Measurements from ENCODE around the gene C22orf42. TPM values are rescaled to one million over a fixed set of nuclear protein-coding genes. Genes with fewer than 3 reads are reported as not detected.

C22orf42 gene
- total and polyA plus RNA-seq, 2 donors (not counting 1 experiment from before 2014, with no cell fraction given) = not detected

DNA sequence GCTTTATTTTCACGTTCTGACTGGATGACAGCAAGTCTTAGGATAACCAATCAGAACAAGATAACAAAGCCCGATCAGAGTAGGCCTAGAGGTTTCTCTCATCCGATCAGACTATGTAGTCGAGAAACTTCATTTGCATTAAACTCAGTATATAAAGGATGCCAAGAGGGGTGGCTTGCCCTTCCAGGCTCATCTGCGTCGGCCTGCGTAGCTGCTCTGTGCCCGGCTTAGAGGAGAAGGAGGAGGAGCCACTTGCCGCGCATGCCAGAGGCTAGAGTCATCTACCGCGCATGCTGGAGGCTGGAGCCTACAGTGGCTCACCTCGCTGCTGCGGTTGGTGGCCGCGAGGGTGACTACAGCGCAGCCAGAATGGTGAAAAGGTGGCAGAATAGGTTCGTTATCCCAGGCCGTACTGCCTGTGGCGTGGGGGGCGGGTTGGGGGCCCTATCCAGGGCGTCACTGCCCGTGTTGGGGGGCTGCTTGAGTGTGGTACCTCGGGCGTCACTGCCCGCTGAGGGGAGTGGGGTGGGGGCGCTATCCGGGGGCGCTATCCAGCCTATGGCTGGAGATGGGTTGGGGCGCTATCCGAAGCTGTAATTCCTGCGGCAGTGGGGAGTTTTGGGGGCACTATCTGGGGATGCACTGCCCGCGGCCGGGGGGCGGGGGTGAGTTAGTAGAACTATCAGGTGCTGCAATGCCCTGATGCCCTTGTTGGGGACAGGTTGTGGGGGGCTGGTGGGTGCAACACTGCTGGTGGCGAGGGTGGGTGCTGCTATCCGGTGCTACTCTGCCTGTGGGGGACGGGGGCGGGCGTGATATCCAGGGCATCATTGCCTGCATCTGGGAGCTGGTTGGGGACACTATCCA, 46.0 kb upstream of the C22orf42 start, which contains the start of gene RFPL2:
Gene RFPL2, minus strand, starts transcription at position 218 of the 867 bp plus-strand sequence. CDS start 2,622 bp downstream, outside the sequence.
- H3K9ac ChIP-seq (ENCODE audit: insufficient read depth, low read length) = no peak within 1 kb of the TSS
- no peak within 1 kb of the TSS for H2AFZ ChIP-seq (ENCODE audit: low read length)
- DNase-seq (ENCODE audit: low read depth in 2 of 2) = peak in 1 of 2 donors; percentile 27

DNA sequence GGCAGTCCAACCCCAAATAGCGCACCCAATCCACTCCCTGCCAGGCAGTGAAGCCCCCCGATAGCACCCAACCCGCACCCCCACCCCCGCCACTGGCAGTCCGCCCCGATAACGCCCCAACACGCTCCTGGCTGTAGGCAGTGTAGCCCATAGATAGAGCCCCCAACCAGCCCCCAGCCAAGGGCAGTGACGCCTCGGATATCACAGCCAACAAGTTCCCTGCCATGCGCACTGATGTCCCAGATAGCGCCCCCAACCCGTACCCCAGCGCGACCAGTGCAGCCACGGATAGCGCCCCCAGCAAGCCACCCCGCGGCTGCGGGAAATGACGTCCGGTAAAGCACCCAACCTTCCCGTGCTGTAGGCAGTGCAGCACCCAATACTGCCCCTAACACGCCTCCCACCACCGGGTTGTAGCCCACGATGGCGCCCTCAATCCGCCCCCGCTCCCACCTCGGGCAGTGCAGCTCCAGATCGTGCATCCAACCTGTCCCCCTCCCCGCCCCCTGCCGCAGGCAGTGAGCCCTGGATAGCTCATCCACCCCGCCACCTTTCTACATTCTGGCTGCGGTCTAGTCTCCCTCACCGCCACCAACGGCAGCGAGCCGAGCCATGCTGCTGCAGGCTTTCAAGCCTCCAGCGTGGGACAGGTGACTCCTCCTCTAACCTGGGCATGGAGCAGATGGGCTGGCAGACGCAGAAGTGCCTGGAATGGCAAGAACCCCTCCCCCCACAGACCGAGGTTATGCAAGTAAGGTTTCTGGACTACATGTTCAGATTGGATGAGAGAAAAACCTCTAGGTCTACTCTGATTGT, 45.1 kb upstream of the C22orf42 start:
- Histone ChIP-seq H3K4me2 (ENCODE audit: extremely low read depth, insufficient read depth, low read length) (no peak overlapping the region), H3K27me3 (ENCODE audit: control insufficient read depth, insufficient read depth, low read length) (peaks cover 4% of the 10 kb centered on the region), H3K9me3 (ENCODE audit: control insufficient read depth, insufficient read depth, low read depth, low read length) (no peaks in the 10 kb centered on the region), H3K4me3 (replicated peaks in 1 of 4; ENCODE audit: control extremely low read depth in 1 of 4, insufficient read depth in 1 of 4, low read depth in 3 of 4, low read length in 4 of 4) (no peak overlapping the region), H3K27ac (ENCODE audit: insufficient read depth, low read length) (no peak overlapping the region), H4K20me1 (ENCODE audit: control insufficient read depth, extremely low read depth, insufficient read depth, low read length) (no peaks in the 10 kb centered on the region), H3K79me2 (ENCODE audit: control insufficient read depth, insufficient read depth, low read length) (no peaks in the 10 kb centered on the region), H3K4me1 (ENCODE audit: control insufficient read depth, extremely low read depth, insufficient read depth, low read length) (no peaks in the 10 kb centered on the region), H3K36me3 (ENCODE audit: control insufficient read depth, insufficient read depth, low read length) (no peaks in the 10 kb centered on the region), H2AFZ (ENCODE audit: low read length) (no peak overlapping the region), H3K9ac (ENCODE audit: insufficient read depth, low read length) (no peak overlapping the region)
- no peak for DNase-seq (ENCODE audit: low read depth in 2 of 2)
- TF ChIP-seq, protein P1, sequence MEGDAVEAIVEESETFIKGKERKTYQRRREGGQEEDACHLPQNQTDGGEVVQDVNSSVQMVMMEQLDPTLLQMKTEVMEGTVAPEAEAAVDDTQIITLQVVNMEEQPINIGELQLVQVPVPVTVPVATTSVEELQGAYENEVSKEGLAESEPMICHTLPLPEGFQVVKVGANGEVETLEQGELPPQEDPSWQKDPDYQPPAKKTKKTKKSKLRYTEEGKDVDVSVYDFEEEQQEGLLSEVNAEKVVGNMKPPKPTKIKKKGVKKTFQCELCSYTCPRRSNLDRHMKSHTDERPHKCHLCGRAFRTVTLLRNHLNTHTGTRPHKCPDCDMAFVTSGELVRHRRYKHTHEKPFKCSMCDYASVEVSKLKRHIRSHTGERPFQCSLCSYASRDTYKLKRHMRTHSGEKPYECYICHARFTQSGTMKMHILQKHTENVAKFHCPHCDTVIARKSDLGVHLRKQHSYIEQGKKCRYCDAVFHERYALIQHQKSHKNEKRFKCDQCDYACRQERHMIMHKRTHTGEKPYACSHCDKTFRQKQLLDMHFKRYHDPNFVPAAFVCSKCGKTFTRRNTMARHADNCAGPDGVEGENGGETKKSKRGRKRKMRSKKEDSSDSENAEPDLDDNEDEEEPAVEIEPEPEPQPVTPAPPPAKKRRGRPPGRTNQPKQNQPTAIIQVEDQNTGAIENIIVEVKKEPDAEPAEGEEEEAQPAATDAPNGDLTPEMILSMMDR (conservative IDR thresholded peaks at IDR 0.05 in 1 of 2, IDR thresholded peaks at IDR 0.05 in 1 of 2; ENCODE audit: low read depth in 1 of 2, low read length in 2 of 2) = no peak
- no peak for TF ChIP-seq EZH2 (IDR thresholded peaks at IDR 0.05; ENCODE audit: low read length, missing control alignments)

More for the DNA sequence above, 46.0 kb upstream of the C22orf42 start, which contains the start of gene RFPL2:
- Histone ChIP-seq H3K9me3 (ENCODE audit: control insufficient read depth, insufficient read depth, low read depth, low read length) (no peaks in the 10 kb centered on the region), H3K4me1 (ENCODE audit: control insufficient read depth, extremely low read depth, insufficient read depth, low read length) (no peaks in the 10 kb centered on the region), H3K36me3 (ENCODE audit: control insufficient read depth, insufficient read depth, low read length) (no peaks in the 10 kb centered on the region), H3K4me3 (replicated peaks in 1 of 4; ENCODE audit: control extremely low read depth in 1 of 4, insufficient read depth in 1 of 4, low read depth in 3 of 4, low read length in 4 of 4) (no peak within 1 kb of the TSS), H4K20me1 (ENCODE audit: control insufficient read depth, extremely low read depth, insufficient read depth, low read length) (no peaks in the 10 kb centered on the region), H3K79me2 (ENCODE audit: control insufficient read depth, insufficient read depth, low read length) (no peaks in the 10 kb centered on the region), H3K27me3 (ENCODE audit: control insufficient read depth, insufficient read depth, low read length) (peaks cover 4% of the 10 kb centered on the region), H3K4me2 (ENCODE audit: extremely low read depth, insufficient read depth, low read length) (no peak within 1 kb of the TSS), H3K27ac (ENCODE audit: insufficient read depth, low read length) (no peak within 1 kb of the TSS)
- no peak for TF ChIP-seq EZH2 (IDR thresholded peaks at IDR 0.05; ENCODE audit: low read length, missing control alignments)
- TF ChIP-seq, protein P1 (conservative IDR thresholded peaks at IDR 0.05 in 1 of 2, IDR thresholded peaks at IDR 0.05 in 1 of 2; ENCODE audit: low read depth in 1 of 2, low read length in 2 of 2) = no peak

Measured in fibroblast of lung (primary cell).